GM18499 (cell line): ENCODE data around the gene HCFC1R1.

ENCODE experiments used
- ATAC-seq: cut with Tn5 transposase; IDR thresholded peaks from one replicate; pipeline ENCODE4 v1.9.1; 2021; ENCODE audit warnings: moderate number of reproducible peaks; ENCODE audit not compliant: insufficient read depth, unreplicated experiment

HCFC1R1 gene

DNA sequence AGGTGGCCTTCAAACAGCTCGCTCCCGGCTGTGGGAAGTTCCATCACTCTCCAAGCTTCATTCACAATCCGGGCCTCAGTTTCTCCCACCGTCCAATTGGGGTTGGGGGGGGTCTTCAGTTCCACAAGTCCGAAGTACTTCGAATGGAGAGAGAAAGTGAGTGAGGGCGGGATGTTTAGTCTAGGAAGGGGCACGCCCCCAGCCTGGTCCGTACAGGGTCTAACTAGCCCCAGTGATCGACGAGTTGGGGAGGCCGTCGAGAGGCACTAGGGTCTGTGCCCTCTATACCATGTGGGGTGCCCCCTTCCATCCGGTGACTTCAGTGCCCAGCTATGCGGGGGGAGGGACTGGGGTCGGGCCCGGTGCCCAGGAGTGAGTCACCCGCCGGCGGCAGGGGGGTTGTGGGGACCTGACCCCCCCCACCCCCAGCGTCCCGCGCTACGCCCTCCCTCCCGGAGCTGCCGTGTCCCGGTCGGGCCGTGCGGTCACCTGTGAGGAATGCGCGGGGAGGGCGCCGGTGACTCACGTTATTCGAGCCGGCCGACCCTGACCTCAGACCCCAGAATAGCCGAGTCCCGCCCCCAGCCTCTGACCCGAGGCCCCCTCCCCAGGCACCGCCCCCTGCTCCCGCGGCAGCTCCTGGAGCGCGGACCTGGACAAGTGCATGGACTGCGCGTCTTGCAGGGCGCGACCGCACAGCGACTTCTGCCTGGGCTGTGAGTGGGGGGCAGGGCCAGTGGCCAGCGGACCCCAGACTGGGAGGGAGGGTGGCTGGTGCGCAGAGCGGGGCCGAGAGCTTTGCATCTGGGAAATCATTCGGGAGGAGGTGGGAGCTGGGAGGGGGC is 2.9 kb downstream of the HCFC1R1 start:
- ATAC-seq = no peak

DNA sequence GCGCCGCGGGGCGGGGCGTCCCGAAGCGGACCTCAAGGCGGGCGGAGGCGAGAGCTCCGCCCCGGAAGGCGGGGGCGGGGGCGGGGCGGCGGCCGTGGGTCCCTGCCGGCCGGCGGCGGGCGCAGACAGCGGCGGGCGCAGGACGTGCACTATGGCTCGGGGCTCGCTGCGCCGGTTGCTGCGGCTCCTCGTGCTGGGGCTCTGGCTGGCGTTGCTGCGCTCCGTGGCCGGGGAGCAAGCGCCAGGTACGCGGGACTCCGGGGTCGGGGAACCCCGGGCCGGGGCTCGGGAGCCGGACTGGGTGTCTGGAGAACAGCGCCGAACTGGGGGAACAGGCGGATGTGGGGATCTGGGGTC is 3.5 kb downstream of the HCFC1R1 start, which contains the start of gene TNFRSF12A:
Gene TNFRSF12A, plus strand, starts transcription at position 122 of the 357 bp plus-strand sequence. Its CDS starts 30 bp downstream, at position 152.
- no peak for ATAC-seq

- ATAC-seq = no peak
Observed at GRCh38 chr16:3019594-3020246, 4.0 kb downstream of the HCFC1R1 start.

- no peak for ATAC-seq
Observed at GRCh38 chr16:3017794-3018506, 5.8 kb downstream of the HCFC1R1 start, which contains the start of gene CLDN6. TSS of gene CLDN6 (minus strand) at chr16:3018183. CDS start at chr16:3016021, 2,162 bp downstream.

- ATAC-seq = no peak
Observed at GRCh38 chr16:3017344-3017743, 6.4 kb downstream of the HCFC1R1 start.

GRCh38 chr16:3015865-3016521 is 7.7 kb downstream of the HCFC1R1 start:
- no peak for ATAC-seq

DNA sequence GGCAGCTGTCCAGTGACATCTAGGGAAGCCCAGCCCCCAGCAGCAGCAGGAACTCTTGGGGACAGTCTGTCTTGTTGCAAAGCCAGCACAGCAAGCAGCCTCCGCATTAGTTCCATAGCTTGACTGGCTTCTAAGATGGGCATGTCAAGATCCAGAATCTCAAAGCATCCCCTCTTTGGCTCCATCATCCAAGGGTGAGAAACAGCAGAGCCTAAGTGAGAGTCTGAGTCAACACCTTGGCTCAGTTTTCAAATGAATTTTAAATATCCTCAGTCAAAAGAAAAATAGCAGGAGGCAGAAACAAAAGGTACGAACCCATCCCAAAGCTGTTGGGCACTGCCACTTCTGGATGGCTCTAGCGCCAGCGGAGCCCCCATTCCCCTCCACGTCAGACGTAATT is 8.8 kb downstream of the HCFC1R1 start:
- ATAC-seq = no peak

GRCh38 chr16:3013998-3014690 is 9.6 kb downstream of the HCFC1R1 start:
- ATAC-seq = no peak

DNA sequence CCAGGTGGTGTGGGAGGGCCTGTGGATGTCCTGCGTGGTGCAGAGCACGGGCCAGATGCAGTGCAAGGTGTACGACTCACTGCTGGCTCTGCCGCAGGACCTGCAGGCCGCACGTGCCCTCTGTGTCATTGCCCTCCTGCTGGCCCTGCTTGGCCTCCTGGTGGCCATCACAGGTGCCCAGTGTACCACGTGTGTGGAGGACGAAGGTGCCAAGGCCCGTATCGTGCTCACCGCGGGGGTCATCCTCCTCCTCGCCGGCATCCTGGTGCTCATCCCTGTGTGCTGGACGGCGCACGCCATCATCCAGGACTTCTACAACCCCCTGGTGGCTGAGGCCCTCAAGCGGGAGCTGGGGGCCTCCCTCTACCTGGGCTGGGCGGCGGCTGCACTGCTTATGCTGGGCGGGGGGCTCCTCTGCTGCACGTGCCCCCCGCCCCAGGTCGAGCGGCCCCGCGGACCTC is 10.2 kb downstream of the HCFC1R1 start:
- no peak for ATAC-seq

- ATAC-seq = no peak
Observed at GRCh38 chr16:3012828-3013420, 10.8 kb downstream of the HCFC1R1 start, which contains the start of gene CLDN9. TSS of gene CLDN9 (plus strand) at chr16:3012923. CDS start at chr16:3013363, 440 bp downstream.

DNA sequence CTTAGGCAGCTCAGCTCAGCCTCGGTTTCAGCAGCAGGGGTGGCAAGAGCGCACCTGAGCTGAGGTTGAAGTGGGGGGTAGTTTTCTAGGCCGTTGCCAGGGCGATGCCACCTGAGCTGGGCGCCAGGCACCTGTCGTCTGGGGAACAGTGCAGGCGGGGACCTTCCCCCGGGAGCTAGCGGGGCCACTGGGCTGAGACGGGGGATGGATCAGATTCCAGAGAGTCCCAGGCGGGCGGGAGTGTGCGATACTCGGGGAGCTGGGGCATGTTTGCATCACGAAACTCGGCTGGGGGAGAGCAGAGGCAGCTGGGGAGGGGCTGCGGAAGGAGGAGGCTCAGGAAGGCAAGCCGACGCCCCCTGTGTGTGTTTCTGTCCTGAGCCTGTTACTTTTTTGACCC is 11.5 kb downstream of the HCFC1R1 start:
- no peak for ATAC-seq

GRCh38 chr16:3010510-3010909 is 13.2 kb downstream of the HCFC1R1 start:
- no peak for ATAC-seq

DNA sequence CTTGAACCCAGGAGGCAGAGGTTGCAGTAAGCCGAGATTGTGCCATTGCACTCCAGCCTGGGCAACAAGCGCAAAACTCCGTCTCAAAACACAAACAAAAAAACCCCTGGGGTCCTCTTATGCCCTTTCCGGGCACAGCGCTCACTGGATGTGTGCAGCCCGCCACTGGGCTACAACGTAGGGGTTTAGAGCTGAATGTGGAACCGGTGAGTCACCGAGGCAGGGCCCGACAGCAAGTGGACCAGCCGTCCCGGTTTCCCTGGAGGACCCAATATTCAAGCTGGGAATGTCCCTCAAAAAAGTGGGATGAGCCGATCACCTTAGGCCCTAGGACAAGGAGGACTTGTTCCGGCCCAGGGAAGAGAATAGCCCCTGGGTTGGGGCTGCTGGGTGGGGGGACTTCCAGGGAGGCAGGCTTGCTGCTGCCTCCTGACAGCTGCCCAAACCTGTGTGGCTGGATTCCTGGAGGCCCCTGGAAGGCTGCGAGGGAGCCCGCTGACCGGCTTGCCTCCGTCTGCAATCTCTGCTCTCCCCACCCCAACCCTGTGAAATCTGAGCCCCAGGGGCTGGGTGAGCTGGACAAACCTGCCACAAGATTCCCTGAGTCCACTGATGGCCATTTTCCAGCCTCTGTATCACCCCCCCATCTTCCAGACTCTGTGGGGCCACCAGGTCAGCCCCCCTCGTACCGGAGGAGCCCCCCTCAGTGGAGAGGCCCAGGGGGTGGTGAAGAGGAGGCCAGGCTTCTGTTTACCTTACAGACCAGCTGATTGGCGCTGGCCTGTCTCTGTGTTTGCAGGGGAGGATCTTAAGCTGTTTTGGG is 14.0 kb downstream of the HCFC1R1 start:
- no peak for ATAC-seq

GRCh38 chr16:3008690-3009037 is 15.1 kb downstream of the HCFC1R1 start:
- no peak for ATAC-seq

DNA sequence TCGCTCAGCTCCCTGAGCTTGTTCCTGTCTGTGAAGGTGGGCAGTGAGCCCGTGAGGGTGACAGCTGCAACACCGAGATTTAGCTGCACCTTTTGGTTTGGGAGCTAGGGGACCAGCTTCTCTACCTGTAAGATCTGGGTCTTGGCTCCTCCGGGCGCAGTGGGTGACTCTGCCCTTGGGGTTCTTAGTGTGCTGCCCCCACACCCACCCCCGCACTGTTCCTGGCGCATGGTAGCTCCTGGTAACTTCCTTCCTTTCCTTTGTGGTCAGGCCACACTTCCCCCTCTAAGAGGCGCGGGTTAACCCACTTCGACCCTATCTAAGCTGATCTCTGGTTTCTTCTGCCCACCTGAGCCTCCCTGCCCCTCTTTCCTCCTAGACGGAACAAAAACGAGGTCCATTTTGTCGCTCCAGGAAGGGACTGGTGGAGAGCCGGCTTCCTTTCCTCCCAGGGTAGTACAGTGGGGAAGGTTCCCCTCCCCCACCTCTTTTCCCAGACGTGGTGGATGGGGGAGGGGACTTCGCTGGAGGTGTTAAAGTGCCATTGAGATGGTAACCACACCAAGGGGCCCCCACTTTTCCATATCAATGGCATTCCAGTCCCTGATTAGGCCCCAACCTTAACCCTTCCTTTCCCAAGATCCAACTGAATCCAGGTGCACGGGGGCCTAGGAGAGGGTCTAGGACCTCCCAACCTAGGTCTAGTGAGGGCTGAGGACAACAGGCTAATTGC is 15.6 kb downstream of the HCFC1R1 start:
- ATAC-seq = no peak

DNA sequence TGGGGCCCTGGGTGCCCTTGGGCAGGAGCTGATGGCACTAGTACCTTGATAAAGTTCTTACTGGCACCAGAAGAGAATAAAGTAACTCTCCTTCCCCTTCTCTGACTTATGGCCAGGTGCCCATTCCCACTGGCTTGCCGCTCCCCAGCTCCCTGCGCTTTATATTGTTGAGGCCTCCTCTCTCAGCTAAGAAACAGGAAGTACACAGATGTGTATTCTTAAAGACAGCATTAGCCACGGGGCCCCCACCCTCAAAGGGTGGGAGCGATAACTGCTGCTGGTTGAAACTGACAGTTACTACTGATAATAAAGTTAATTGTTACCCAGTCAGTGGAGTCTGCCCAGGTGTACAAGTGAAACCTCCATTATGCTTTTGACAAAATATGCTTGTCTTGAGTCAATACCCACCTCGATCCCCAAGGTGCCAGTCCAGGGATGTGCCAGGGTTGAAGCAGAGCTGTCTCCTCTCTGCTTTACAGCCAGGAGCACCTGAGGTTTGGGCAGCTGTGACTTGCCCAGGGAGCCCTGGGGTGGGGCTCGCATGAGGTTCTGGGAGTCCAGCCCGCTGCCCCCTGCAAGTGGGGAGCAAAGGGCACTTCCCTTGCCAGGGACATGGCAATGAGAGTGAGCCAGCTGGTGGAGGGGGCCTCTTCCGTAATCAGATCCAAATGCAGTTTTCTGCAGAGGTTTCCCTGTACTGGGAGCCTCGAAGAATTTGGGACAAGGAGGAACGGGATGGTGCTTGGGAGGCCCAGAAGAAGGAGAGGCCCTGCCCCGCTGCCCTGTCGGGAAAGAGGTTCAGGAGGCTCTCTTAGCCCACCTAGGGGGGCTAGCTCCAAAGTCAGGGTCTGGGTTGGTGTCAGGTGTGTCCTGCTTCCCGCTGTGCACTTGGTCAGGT is 16.4 kb downstream of the HCFC1R1 start:
- no peak for ATAC-seq

GRCh38 chr16:3004781-3005284 is 18.9 kb downstream of the HCFC1R1 start:
- ATAC-seq = no peak
